Esophagus squamous epithelium (tissue), 5 donors: ENCODE measurements around the gene OTUD5. TPM values are rescaled to one million over a fixed set of nuclear protein-coding genes. Genes with fewer than 3 reads are reported as not detected.
"Not testable (repeated sequence)": the region's sequence is repeated elsewhere in the genome, so short reads cannot be mapped to it uniquely, and the experiment has no call there.

Experiments used
- DNase-seq: peaks from one replicate; lab custom pipeline; 2025; lab: John Stamatoyannopoulos, UW
- H3K27ac ChIP-seq, 4 donors: fragments of 200-600 bp; sonication (generic); one replicate each; pipeline ENCODE4 v1.5.1; 2016 to 2019; ENCODE audit warnings: mild to moderate bottlenecking in 1 of 4
- H3K27me3 ChIP-seq, 4 donors: fragments of 200-600 bp; sonication (generic); 1 replicate in 3 of 4; 2 replicates in 1 of 4; pipeline versions ENCODE4 v1.5.1 to v1.6.0; 2017 to 2021; ENCODE audit warnings: antibody characterized with exemption in 1 of 4
- H3K36me3 ChIP-seq, 3 donors: fragments of 200-600 bp; sonication (generic); one replicate each; pipeline ENCODE4 v1.5.1; 2016 to 2019
- H3K4me1 ChIP-seq, 3 donors: fragments of 200-600 bp; sonication (generic); one replicate each; pipeline ENCODE4 v1.5.1; 2017 to 2019
- H3K4me3 ChIP-seq, 4 donors: fragments of 200-600 bp; sonication (generic); 1 replicate in 3 of 4; 2 replicates in 1 of 4; pipeline ENCODE4 v1.5.1; 2016 to 2019; ENCODE audit warnings: mild to moderate bottlenecking in 2 of 4, moderate library complexity in 1 of 4
- H3K9me3 ChIP-seq, 3 donors: fragments of 200-600 bp; sonication (generic); one replicate each; pipeline ENCODE4 v1.5.1; 2016 to 2019
- POLR2A ChIP-seq, 4 donors: fragments of 450-650 bp; IDR thresholded peaks; one replicate each; pipeline ENCODE4 v1.6.1; 2017; ENCODE audit warnings: antibody characterized with exemption in 4 of 4, mild to moderate bottlenecking in 4 of 4, moderate library complexity in 3 of 4
- whole genome bisulfite sequencing, 2 donors: methylation state at CpG; one replicate each; pipeline ENCODE4 v1.1.5; 2018; 5-methylcytosine and 5-hydroxymethylcytosine counted together
- intact Hi-C: fragments of 100-400 bp; cut with DNase I; formaldehyde crosslinking; loops from one replicate; pipeline ENCODE4 v1.15.0; 2022
- small RNA-seq, 4 donors: library from RNA; depleted of rRNA; stranded (forward); fragments of <200 nt; gene quantifications; one replicate each; pipeline ENCODE3, GENCODE V24; 2016
- total RNA-seq, 4 donors: library from RNA; depleted of rRNA; stranded (reverse); fragments of >200 nt; gene quantifications; one replicate each; pipeline ENCODE4 v1.1.0, GENCODE V29; 2016
- TF ChIP-seq, protein P1 (sequence below), 6 experiments: fragments of 450-650 bp in 4 of 6; fragments of 200-600 bp in 2 of 6; sonication (generic) in 2 of 6; IDR thresholded peaks; one replicate each; pipeline ENCODE4 v1.5.1; 2016 to 2019; ENCODE audit warnings: antibody characterized with exemption in 6 of 6, mild to moderate bottlenecking in 4 of 6, moderate library complexity in 4 of 6
- donor health status: DM: yes; HTN: yes; CAD: no.

OTUD5 gene
- total RNA-seq, 4 donors from 2014 or later, result 15.7 to 28.4 (median 24.3) TPM

DNA sequence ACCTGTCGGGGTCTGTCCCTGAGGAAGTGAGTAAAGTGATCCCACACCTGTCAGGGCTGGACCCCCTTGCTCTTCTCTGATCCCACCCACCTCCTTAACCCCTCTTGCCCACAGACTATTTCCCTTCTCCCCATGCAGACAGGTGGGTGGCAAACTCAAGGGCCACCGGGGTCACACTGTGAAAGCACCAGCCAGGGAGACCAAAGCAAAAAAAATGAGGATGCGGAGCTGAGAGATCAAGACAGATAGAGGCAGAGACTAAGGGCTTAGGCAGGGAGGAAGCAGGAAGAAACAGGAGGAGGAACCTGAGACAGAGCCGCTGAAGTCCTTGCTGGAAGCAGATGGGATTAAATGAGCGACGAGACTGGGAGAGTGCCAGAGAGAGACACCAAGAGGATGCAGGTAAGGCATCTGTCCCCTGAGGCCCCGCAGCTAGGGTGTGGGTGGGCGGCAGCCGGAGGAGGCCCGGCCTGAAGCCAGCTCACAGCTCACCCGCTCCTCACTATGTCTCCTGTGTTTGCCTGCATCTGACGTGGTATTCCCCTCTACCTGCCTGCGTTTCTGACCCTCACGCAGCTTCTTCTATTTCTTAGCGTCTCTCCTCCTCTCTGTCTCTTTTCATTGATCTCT, 67.0 kb downstream of the OTUD5 start:
- H3K36me3 ChIP-seq, result peaks cover 0 to 27% (median 0%) of the 10 kb centered on the region in 3 donors
- WGBS, 2 donors, result 17 to 64% methylated on average over 14 to 15 of the region's 15 CpGs
- peak overlapping the region; percentile 21 to 86 (median 71) for H3K27ac ChIP-seq
- TF ChIP-seq, protein P1, sequence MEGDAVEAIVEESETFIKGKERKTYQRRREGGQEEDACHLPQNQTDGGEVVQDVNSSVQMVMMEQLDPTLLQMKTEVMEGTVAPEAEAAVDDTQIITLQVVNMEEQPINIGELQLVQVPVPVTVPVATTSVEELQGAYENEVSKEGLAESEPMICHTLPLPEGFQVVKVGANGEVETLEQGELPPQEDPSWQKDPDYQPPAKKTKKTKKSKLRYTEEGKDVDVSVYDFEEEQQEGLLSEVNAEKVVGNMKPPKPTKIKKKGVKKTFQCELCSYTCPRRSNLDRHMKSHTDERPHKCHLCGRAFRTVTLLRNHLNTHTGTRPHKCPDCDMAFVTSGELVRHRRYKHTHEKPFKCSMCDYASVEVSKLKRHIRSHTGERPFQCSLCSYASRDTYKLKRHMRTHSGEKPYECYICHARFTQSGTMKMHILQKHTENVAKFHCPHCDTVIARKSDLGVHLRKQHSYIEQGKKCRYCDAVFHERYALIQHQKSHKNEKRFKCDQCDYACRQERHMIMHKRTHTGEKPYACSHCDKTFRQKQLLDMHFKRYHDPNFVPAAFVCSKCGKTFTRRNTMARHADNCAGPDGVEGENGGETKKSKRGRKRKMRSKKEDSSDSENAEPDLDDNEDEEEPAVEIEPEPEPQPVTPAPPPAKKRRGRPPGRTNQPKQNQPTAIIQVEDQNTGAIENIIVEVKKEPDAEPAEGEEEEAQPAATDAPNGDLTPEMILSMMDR (IDR thresholded peaks at IDR 0.05), result no peak
- no peak for TF ChIP-seq POLR2A (IDR thresholded peaks at IDR 0.05)
- H3K4me1 ChIP-seq, result peaks cover 0 to 18% (median 4%) of the 10 kb centered on the region in 3 donors
- DNase-seq, result no peak
- intact Hi-C loops, result no loop called here
- H3K27me3 ChIP-seq, result no peaks in the 10 kb centered on the region
- H3K9me3 ChIP-seq, result no peaks in the 10 kb centered on the region
- peak overlapping the region; percentile 49 to 80 (median 59) for H3K4me3 ChIP-seq

DNA sequence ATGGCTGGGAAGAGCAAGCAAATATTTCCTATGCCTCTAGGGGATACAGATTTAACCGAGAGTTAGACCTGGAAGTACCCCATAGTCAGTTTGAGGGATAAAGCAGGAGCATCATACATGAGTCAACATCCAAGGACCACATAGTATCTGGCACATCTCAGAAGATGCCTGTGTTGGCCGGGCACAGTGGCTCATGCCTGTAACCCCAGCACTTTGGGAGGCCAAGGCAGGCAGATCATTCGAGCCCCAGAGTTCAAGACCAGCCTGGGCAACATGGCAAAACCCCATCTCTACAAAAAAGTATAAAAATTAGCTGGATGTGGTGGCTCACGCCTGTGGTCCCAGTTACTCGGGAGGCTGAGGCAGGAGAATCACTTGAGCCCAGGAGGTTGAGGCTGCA, 70.8 kb downstream of the OTUD5 start:
- DNase-seq, intact Hi-C loops, H3K36me3 ChIP-seq, H3K27ac ChIP-seq, H3K27me3 ChIP-seq, H3K4me1 ChIP-seq, H3K4me3 ChIP-seq, H3K9me3 ChIP-seq: not testable (repeated sequence)
- 70 to 73% methylated on average over 3 to 5 of the region's 5 CpGs for WGBS, 2 donors

DNA sequence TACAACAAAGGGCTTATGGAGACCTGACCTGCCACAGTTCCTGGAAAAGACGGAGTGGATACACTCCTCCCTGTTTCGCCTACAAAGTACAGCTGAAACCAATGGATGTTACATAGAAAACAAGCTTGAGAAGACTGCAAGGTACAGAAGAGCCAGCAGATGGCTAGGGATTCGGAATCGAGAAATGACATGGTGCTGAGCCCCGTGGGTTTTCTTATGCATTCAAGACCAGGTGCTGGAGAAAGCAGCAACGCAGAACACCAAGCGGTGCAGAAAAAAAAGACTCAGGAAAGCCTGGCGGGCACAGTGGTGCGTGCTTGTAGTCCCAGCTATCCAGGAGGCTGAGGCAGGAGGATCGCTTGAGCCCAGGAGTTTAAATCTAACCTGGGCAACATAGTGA, 73.7 kb downstream of the OTUD5 start:
- Histone ChIP-seq H3K4me1 (no peaks in the 10 kb centered on the region), H3K36me3 (no peaks in the 10 kb centered on the region), H3K4me3 (no peak overlapping the region), H3K27ac (no peak overlapping the region), H3K27me3 (no peaks in the 10 kb centered on the region), H3K9me3 (no peaks in the 10 kb centered on the region)
- WGBS, 2 donors, result 77 to 80% methylated on average over 9 to 10 of the region's 10 CpGs
- no peak for DNase-seq
- no peak for TF ChIP-seq POLR2A (IDR thresholded peaks at IDR 0.05)
- TF ChIP-seq, protein P1 (IDR thresholded peaks at IDR 0.05), result no peak
- intact Hi-C loops, result no loop called here

DNA sequence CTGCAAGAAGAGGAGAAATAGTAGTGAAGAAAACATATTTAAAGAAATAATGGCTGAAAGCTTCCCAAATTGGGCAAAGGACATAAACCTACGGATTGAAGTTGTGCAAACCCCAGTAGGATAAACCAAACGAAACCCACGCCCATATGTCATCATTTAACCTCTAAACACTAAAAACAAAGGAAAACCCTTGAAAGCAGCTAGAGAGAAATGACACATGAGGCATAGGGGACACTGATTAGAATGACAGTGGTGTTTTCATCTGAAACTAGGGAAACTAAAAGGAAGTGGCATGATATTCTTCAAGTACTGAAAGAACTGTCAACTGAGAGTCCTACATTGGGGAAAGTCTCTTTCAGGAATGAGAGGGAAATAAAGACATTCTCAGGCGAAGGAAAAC, 80.5 kb downstream of the OTUD5 start:
- intact Hi-C loops, H3K4me3 ChIP-seq, H3K4me1 ChIP-seq, H3K27me3 ChIP-seq, H3K36me3 ChIP-seq, H3K27ac ChIP-seq, H3K9me3 ChIP-seq, DNase-seq: not testable (repeated sequence)
- 43 to 60% methylated on average over 3 to 4 of the region's 4 CpGs for WGBS, 2 donors

Small RNAs within 50 kb of the gene (small RNA-seq; reads per million reads assigned to genes)
- 0 to 0.14 (median 0) reads per million in 4 donors for gene RNU6-722P

Other genes starting within 250 kb of the OTUD5 start
- not detected for gene GLOD5, start 195.9 kb downstream of the OTUD5 start, total RNA-seq
- gene GATA1, start 171.0 kb downstream of the OTUD5 start, total RNA-seq, result not detected
- gene HDAC6, start 155.5 kb downstream of the OTUD5 start, total RNA-seq, result 10 to 100 TPM; 39.9 to 54.9 (median 48.2) TPM
- not detected for gene ERAS, start 131.1 kb downstream of the OTUD5 start, total RNA-seq
- 1 to 10 TPM in 2 of 4 donors, under 1 TPM in 1, not detected in 1; 0.44 to 2.3 (median 1.3) TPM for gene PCSK1N, start 122.0 kb downstream of the OTUD5 start, total RNA-seq
- gene TIMM17B, start 59.8 kb downstream of the OTUD5 start, total RNA-seq, result 10 to 100 TPM; 27.1 to 58.9 (median 34.6) TPM
- 10 to 100 TPM; 45.3 to 87.4 (median 53.0) TPM for gene PQBP1, start 59.7 kb downstream of the OTUD5 start, total RNA-seq
- 10 to 100 TPM; 13.7 to 28.9 (median 21.0) TPM for gene SLC35A2, start 46.0 kb downstream of the OTUD5 start, total RNA-seq
- 1 to 10 TPM; 3.3 to 9.7 (median 7.6) TPM for gene PIM2, start 38.6 kb downstream of the OTUD5 start, total RNA-seq
- under 1 TPM in 3 of 4 donors, not detected in 1; 0.04 to 0.57 (median 0.53) TPM for gene KCND1, start 14.2 kb upstream of the OTUD5 start, total RNA-seq
- 10 to 100 TPM; 15.4 to 28.4 (median 22.9) TPM for gene GRIPAP1, start 44.7 kb upstream of the OTUD5 start, total RNA-seq
- 10 to 100 TPM; 24.3 to 48.4 (median 43.1) TPM for gene TFE3, start 85.8 kb upstream of the OTUD5 start, total RNA-seq
- gene CCDC120, start 101.4 kb upstream of the OTUD5 start, total RNA-seq, result 10 to 100 TPM; 11.7 to 40.3 (median 22.6) TPM
- 1 to 10 TPM; 2.3 to 9.5 (median 5.9) TPM for gene PRAF2, start 116.4 kb upstream of the OTUD5 start, total RNA-seq
- 10 to 100 TPM; 30.1 to 78.0 (median 37.0) TPM for gene WDR45, start 122.3 kb upstream of the OTUD5 start, total RNA-seq
- 10 to 100 TPM; 16.2 to 21.5 (median 19.2) TPM for gene GPKOW, start 166.1 kb upstream of the OTUD5 start, total RNA-seq
- 10 to 100 TPM in 1 of 4 donors, 1 to 10 TPM in 3; 5.1 to 15.0 (median 8.5) TPM for gene MAGIX, start 205.2 kb upstream of the OTUD5 start, total RNA-seq
- 100 to 1,000 TPM; 134 to 187 (median 152) TPM for gene PLP2, start 214.3 kb upstream of the OTUD5 start, total RNA-seq
- 10 to 100 TPM; 15.7 to 33.8 (median 19.9) TPM for gene PRICKLE3, start 228.8 kb upstream of the OTUD5 start, total RNA-seq
- under 1 TPM; 0.15 to 0.57 (median 0.37) TPM for gene SYP, start 242.6 kb upstream of the OTUD5 start, total RNA-seq